Measurements from ENCODE around the gene MGP.

GRCh38 chr12:14907953-14908352 is 22.3 kb upstream of the MGP start:
- TF ChIP-seq RARB (CRISPR knock-in tag; IDR thresholded peaks at IDR 0.05) = no peak
- no peak for TF ChIP-seq ZFP30 (CRISPR knock-in tag; IDR thresholded peaks at IDR 0.05)
- TF ChIP-seq CSRNP3 (CRISPR knock-in tag; IDR thresholded peaks at IDR 0.05) = no peak
- TF ChIP-seq, protein P1, sequence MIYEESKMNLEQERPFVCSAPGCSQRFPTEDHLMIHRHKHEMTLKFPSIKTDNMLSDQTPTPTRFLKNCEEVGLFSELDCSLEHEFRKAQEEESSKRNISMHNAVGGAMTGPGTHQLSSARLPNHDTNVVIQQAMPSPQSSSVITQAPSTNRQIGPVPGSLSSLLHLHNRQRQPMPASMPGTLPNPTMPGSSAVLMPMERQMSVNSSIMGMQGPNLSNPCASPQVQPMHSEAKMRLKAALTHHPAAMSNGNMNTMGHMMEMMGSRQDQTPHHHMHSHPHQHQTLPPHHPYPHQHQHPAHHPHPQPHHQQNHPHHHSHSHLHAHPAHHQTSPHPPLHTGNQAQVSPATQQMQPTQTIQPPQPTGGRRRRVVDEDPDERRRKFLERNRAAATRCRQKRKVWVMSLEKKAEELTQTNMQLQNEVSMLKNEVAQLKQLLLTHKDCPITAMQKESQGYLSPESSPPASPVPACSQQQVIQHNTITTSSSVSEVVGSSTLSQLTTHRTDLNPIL (CRISPR knock-in tag; IDR thresholded peaks at IDR 0.05; ENCODE audit: low read depth) = no peak
- TF ChIP-seq ISL1 (CRISPR knock-in tag; IDR thresholded peaks at IDR 0.05) = no peak
- TF ChIP-seq OSR1 (CRISPR knock-in tag; IDR thresholded peaks at IDR 0.05) = no peak
- TF ChIP-seq PPARA (CRISPR knock-in tag; IDR thresholded peaks at IDR 0.05; ENCODE audit: borderline replicate concordance) = no peak
- no peak for TF ChIP-seq GLIS3 (CRISPR knock-in tag; IDR thresholded peaks at IDR 0.05)
- TF ChIP-seq TSHZ2 (CRISPR knock-in tag; IDR thresholded peaks at IDR 0.05) = no peak
- no peak for TF ChIP-seq ZFP3 (CRISPR knock-in tag; IDR thresholded peaks at IDR 0.05)
- no peak for TF ChIP-seq POU6F1 (CRISPR knock-in tag; IDR thresholded peaks at IDR 0.05; ENCODE audit: borderline replicate concordance, low read depth)
- TF ChIP-seq ZNF565 (CRISPR knock-in tag; conservative IDR thresholded peaks at IDR 0.05; ENCODE audit: low read depth) = no peak
- TF ChIP-seq ZC3H10 (CRISPR knock-in tag; IDR thresholded peaks at IDR 0.05) = no peak

All from SK-N-SH treated with all-trans-retinoic acid at 6 μM for 48 hours (cell line).